Endothelial cell of umbilical vein (primary cell): ENCODE measurements around the gene TBX1. TPM values are rescaled to one million over a fixed set of nuclear protein-coding genes. Genes with fewer than 3 reads are reported as not detected.

Experiments used
- BruUV-seq: library from RNA; stranded (reverse); fragments of 400-500 nt; replicated peaks from 2 replicates; lab custom pipeline; 2021; lab: Mats Ljungman, UMichigan
- CTCF ChIA-PET: fragments of 300-600, 350-600 bp; sonication (Branson Sonifier 250); formaldehyde crosslinking; loops from one replicate; lab custom pipeline; 2021; ENCODE audit warnings: antibody characterized with exemption, inconsistent platforms; lab: Charles Lee
- POLR2A ChIA-PET: fragments of 300-600, 350-600 bp; sonication (Branson Sonifier 250); formaldehyde crosslinking; loops from one replicate; lab custom pipeline; 2021; ENCODE audit warnings: antibody characterized with exemption, inconsistent platforms; lab: Charles Lee
- DNase-seq: peaks from one replicate; pipeline ENCODE4 v3.0.0-alpha.2; 2011; ENCODE audit warnings: low read depth, low spot score
- FAIRE-seq: peaks from 2 replicates; lab custom pipeline; 2011; peaks lifted over from hg19 to GRCh38; lab: Jason Lieb, UNC
- H2AFZ ChIP-seq: 2 replicates; pipeline ENCODE4 v1.6.0; 2012; ENCODE audit warnings: low read depth, low read length, control low read depth, inconsistent platforms
- H3K27ac ChIP-seq: 2 replicates; pipeline ENCODE4 v1.5.1; 2011; ENCODE audit warnings: low read depth, mild to moderate bottlenecking, control low read depth, low read length, moderate library complexity; ENCODE audit not compliant: insufficient read depth
- H3K27me3 ChIP-seq, 2 experiments: 2 replicates each; pipeline versions ENCODE4 v1.6.0 to v1.6.1; 2011; ENCODE audit warnings: low read length in 2 of 2, mixed read lengths in 1 of 2; ENCODE audit not compliant: control insufficient read depth in 2 of 2, insufficient read depth in 2 of 2
- H3K36me3 ChIP-seq, 2 experiments: 2 replicates in 1 of 2; 3 replicates in 1 of 2; pipeline ENCODE4 v1.5.1; 2011; ENCODE audit warnings: low read length in 2 of 2, mild to moderate bottlenecking in 1 of 2, moderate library complexity in 1 of 2; ENCODE audit not compliant: control insufficient read depth in 2 of 2, insufficient read depth in 2 of 2; ENCODE audit errors: extremely low read depth in 1 of 2
- H3K4me1 ChIP-seq: 3 replicates; pipeline ENCODE4 v1.5.1; 2011; ENCODE audit warnings: mild to moderate bottlenecking, low read length; ENCODE audit not compliant: control insufficient read depth, insufficient read depth; ENCODE audit errors: extremely low read depth
- H3K4me2 ChIP-seq: 2 replicates; pipeline ENCODE4 v1.6.1; 2011; ENCODE audit warnings: low read length, control low read depth, mixed read lengths; ENCODE audit not compliant: insufficient read depth
- H3K4me3 ChIP-seq, 3 experiments: fragments of 200-600 bp in 1 of 3; sonication (generic), shearing (Covaris generic) in 1 of 3; replicated peaks in 1 of 3; 2 replicates each; pipeline ENCODE4 v1.5.1; 2011 to 2016; ENCODE audit warnings: control low read depth in 3 of 3, low read length in 3 of 3, mild to moderate bottlenecking in 2 of 3, inconsistent platforms in 1 of 3, low read depth in 1 of 3, moderate library complexity in 1 of 3; ENCODE audit not compliant: insufficient read depth in 1 of 3
- H3K79me2 ChIP-seq: 2 replicates; pipeline ENCODE4 v1.6.0; 2012; ENCODE audit warnings: low read length, inconsistent platforms; ENCODE audit not compliant: control insufficient read depth, insufficient read depth
- H3K9ac ChIP-seq: replicated peaks from 2 replicates; pipeline ENCODE3; 2011; ENCODE audit warnings: low read length, control low read depth; ENCODE audit not compliant: insufficient read depth; ENCODE audit errors: extremely low read depth
- H3K9me1 ChIP-seq: replicated peaks from 3 replicates; pipeline ENCODE4 v1.6.0; 2011; ENCODE audit warnings: mild to moderate bottlenecking, low read length; ENCODE audit not compliant: control insufficient read depth, insufficient read depth; ENCODE audit errors: extremely low read depth
- H3K9me3 ChIP-seq: replicated peaks from 2 replicates; pipeline ENCODE4 v1.5.1; 2012; ENCODE audit warnings: low read length, inconsistent platforms; ENCODE audit not compliant: control insufficient read depth, insufficient read depth
- H4K20me1 ChIP-seq: replicated peaks from 2 replicates; pipeline ENCODE3; 2011; ENCODE audit warnings: mild to moderate bottlenecking, low read length; ENCODE audit not compliant: control insufficient read depth, insufficient read depth; ENCODE audit errors: extremely low read depth
- EZH2 ChIP-seq: IDR thresholded peaks from 2 replicates; pipeline ENCODE4 v1.6.1; 2012; ENCODE audit warnings: borderline replicate concordance, low read depth, mild to moderate bottlenecking, moderate library complexity, low read length, inconsistent platforms; ENCODE audit not compliant: severe bottlenecking
- FOS ChIP-seq: IDR thresholded peaks from 2 replicates; pipeline ENCODE4 v1.6.1; 2011; ENCODE audit warnings: mild to moderate bottlenecking, low read length, moderate library complexity, borderline replicate concordance; ENCODE audit not compliant: insufficient read depth
- GATA2 ChIP-seq: IDR thresholded peaks from 2 replicates; pipeline ENCODE4 v1.7.0; 2011; ENCODE audit warnings: low read depth, mild to moderate bottlenecking, moderate library complexity, mixed read lengths, low read length; ENCODE audit not compliant: insufficient read length, insufficient read depth
- JUN ChIP-seq: IDR thresholded peaks from 2 replicates; pipeline ENCODE4 v1.6.1; 2011; ENCODE audit warnings: borderline replicate concordance, low read depth; ENCODE audit not compliant: insufficient read length, insufficient read depth
- MYC ChIP-seq: IDR thresholded peaks from one replicate; pipeline ENCODE4 v1.6.1; 2011; ENCODE audit warnings: mild to moderate bottlenecking, low read depth, low read length
- POLR2A ChIP-seq: IDR thresholded peaks from 2 replicates; pipeline ENCODE4 v1.6.1; 2012; ENCODE audit warnings: low read depth, mild to moderate bottlenecking, control low read depth, low read length
- POLR2AphosphoS5 ChIP-seq: IDR thresholded peaks from 2 replicates; pipeline ENCODE4 v1.6.1; 2012; ENCODE audit warnings: low read depth, mild to moderate bottlenecking, control low read depth, low read length, moderate library complexity; ENCODE audit not compliant: insufficient read depth
- dilution Hi-C: fragments of 300-500 bp; cut with MboI; formaldehyde crosslinking; loops from one replicate; pipeline ENCODE4 v1.15.0; 2019; ENCODE audit warnings: low sequenced_read_pairs; ENCODE audit not compliant: extremely low pct_ligation_motif_present
- intact Hi-C: fragments of 100-400 bp; cut with micrococcal nuclease; formaldehyde crosslinking; loops from one replicate; pipeline ENCODE4 v1.10.0; 2022
- polyA plus RNA-seq, 4 experiments: library from polyadenylated mRNA; depleted of rRNA in 3 of 4; stranded (reverse) in 3 of 4; unstranded in 1 of 4; fragments of >200 nt; gene quantifications; 2 replicates each; pipeline versions ENCODE4 v1.2.1 to v1.2.3, GENCODE V29; 2011 to 2012; ENCODE audit warnings: missing spikeins in 1 of 4
- total RNA-seq: library from RNA; stranded (reverse); gene quantifications from 2 replicates; pipeline ENCODE4 v1.2.3, GENCODE V29; 2021
- TF ChIP-seq, protein P1 (sequence below): IDR thresholded peaks from 2 replicates; pipeline ENCODE4 v1.6.1; 2011; ENCODE audit not compliant: insufficient read depth, insufficient read length
- TF ChIP-seq, protein P2 (sequence below), 2 donors: IDR thresholded peaks; 1 replicate in 1 of 2; 2 replicates in 1 of 2; pipeline ENCODE4 v1.5.1; 2011; ENCODE audit warnings: low read length in 2 of 2, mild to moderate bottlenecking in 2 of 2, moderate library complexity in 2 of 2, control low read depth in 1 of 2, inconsistent platforms in 1 of 2, low read depth in 1 of 2; ENCODE audit not compliant: insufficient read depth in 1 of 2; ENCODE audit errors: extremely low read depth in 1 of 2

Gene TBX1
- total and polyA plus RNA-seq, 2 donors (not counting 3 experiments of a cell fraction or from before 2014, with no cell fraction given), result 11.0 to 30.2 TPM

- H3K4me1 ChIP-seq, result no peaks in the 10 kb centered on the region
- POLR2A ChIA-PET, result no interaction called here
- no peak overlapping the region for H3K9ac ChIP-seq
- CTCF ChIA-PET, result interaction anchor here (1.2 kb wide), 1 partner anchor 68 kb away, joined by 3 read pairs; no protein-coding TSS in a partner anchor
- intact Hi-C loops, result no loop called here
- no peak overlapping the region for H3K4me3 ChIP-seq
- dilution Hi-C loops, result no loop called here
- H3K27me3 ChIP-seq, result no peaks in the 10 kb centered on the region
- no peaks in the 10 kb centered on the region for H3K36me3 ChIP-seq
- DNase-seq (no peak), FAIRE-seq (no peak)
- no peaks in the 10 kb centered on the region for H4K20me1 ChIP-seq
- no peaks in the 10 kb centered on the region for H3K79me2 ChIP-seq
- no peaks in the 10 kb centered on the region for H3K9me3 ChIP-seq
- no peak overlapping the region for H3K27ac ChIP-seq
- H2AFZ ChIP-seq, result no peak overlapping the region
- TF ChIP-seq GATA2 (no peak), EZH2 (no peak), MYC (no peak), FOS (no peak), POLR2A (no peak), JUN (no peak), POLR2AphosphoS5 (no peak)
- TF ChIP-seq, protein P1, sequence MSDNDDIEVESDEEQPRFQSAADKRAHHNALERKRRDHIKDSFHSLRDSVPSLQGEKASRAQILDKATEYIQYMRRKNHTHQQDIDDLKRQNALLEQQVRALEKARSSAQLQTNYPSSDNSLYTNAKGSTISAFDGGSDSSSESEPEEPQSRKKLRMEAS, result no peak
- TF ChIP-seq, protein P2, sequence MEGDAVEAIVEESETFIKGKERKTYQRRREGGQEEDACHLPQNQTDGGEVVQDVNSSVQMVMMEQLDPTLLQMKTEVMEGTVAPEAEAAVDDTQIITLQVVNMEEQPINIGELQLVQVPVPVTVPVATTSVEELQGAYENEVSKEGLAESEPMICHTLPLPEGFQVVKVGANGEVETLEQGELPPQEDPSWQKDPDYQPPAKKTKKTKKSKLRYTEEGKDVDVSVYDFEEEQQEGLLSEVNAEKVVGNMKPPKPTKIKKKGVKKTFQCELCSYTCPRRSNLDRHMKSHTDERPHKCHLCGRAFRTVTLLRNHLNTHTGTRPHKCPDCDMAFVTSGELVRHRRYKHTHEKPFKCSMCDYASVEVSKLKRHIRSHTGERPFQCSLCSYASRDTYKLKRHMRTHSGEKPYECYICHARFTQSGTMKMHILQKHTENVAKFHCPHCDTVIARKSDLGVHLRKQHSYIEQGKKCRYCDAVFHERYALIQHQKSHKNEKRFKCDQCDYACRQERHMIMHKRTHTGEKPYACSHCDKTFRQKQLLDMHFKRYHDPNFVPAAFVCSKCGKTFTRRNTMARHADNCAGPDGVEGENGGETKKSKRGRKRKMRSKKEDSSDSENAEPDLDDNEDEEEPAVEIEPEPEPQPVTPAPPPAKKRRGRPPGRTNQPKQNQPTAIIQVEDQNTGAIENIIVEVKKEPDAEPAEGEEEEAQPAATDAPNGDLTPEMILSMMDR (IDR thresholded peaks at IDR 0.05; ENCODE audit: extremely low read depth in 1 of 2, insufficient read depth in 1 of 2, low read depth in 1 of 2, low read length in 2 of 2), result no peak
- H3K4me2 ChIP-seq, result no peak overlapping the region
- H3K9me1 ChIP-seq, result no peaks in the 10 kb centered on the region
- no TSS peak for BruUV-seq
These were observed 38.3 kb downstream of the TBX1 start for GRCh38 chr22:19798891-19799293.
